ENCODE data around the gene MYPOP.
"Not testable (repeated sequence)": the region's sequence is repeated elsewhere in the genome, so short reads cannot be mapped to it uniquely, and the experiment has no call there.

The MYPOP gene

GRCh38 chr19:45899919-45900589 lies 2.4 kb downstream of the MYPOP start:
- H3K4me3 ChIP-seq (ENCODE audit: low read depth in 1 of 2, low read length in 1 of 2), result no peak overlapping the region
- no peaks in the 10 kb centered on the region for H3K9me3 ChIP-seq
- no peak overlapping the region for H3K27ac ChIP-seq
- H3K4me1 ChIP-seq (ENCODE audit: control insufficient read depth in 1 of 2, insufficient read depth in 1 of 2, low read depth in 1 of 2, low read length in 1 of 2), result peaks cover 17 to 20% of the 10 kb centered on the region in 2 experiments
- peaks cover 31% of the 10 kb centered on the region for H3K36me3 ChIP-seq
- peaks cover 17% of the 10 kb centered on the region for H3K27me3 ChIP-seq
- TF ChIP-seq CTCF (IDR thresholded peaks at IDR 0.05), result no peak

DNA sequence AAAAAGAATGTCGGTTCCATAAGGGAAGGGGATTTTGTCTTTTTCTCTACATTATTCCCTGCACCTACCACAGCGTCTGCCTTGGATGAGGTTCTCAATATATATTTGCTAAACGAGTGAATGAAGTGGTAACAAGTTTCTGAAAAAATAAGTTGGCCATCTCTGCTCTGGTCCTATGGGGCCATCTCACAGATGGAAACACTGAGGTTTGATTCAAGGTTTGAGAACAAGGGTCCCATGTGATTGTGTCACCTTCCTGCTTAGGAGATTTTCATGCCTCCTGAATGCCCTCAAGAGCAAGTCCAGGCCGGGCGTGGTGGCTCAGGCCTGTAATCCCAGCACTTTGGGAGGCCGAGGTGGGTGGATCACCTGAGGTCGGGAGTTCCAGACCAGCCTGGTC lies 3.2 kb downstream of the MYPOP start:
- Histone ChIP-seq H3K4me3 (ENCODE audit: low read depth in 1 of 2, low read length in 1 of 2) (no peak overlapping the region), H3K36me3 (peaks cover 35% of the 10 kb centered on the region), H3K27ac (no peak overlapping the region), H3K9me3 (no peaks in the 10 kb centered on the region), H3K4me1 (ENCODE audit: control insufficient read depth in 1 of 2, insufficient read depth in 1 of 2, low read depth in 1 of 2, low read length in 1 of 2) (peaks cover 17 to 20% of the 10 kb centered on the region in 2 experiments), H3K27me3 (peaks cover 9% of the 10 kb centered on the region)
- TF ChIP-seq CTCF (IDR thresholded peaks at IDR 0.05), result no peak

DNA sequence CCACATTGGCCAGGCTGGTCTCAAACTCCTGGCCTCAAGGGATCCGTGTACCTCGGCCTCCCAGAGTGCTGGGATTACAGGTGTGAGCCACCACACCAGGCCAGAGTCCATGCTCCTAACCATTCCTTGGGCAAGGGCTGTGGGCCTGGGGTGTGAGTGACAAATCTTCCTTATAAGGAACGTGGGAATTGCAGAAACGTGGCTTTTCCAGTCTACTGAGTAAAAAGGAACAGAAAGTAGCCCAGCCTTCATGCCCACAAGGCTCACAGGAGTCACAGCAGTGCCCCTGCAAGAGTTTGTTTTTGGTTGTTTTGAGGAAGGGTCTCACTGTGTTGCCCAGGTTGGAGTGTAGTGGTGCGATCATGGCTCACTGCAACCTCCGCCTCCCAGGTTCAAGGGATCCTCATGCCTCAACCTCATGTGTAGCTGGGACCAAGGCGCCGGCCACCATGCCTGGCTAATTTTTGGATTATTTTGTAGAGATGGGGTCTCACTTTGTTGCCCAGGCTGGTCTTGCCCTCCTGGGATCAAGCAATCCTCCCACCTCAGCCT lies 5.1 kb downstream of the MYPOP start:
- Histone ChIP-seq H3K9me3 (no peaks in the 10 kb centered on the region), H3K4me1 (ENCODE audit: control insufficient read depth in 1 of 2, insufficient read depth in 1 of 2, low read depth in 1 of 2, low read length in 1 of 2) (peaks cover 10 to 11% of the 10 kb centered on the region in 2 experiments), H3K4me3 (ENCODE audit: low read depth in 1 of 2, low read length in 1 of 2) (no peak overlapping the region), H3K27me3 (no peaks in the 10 kb centered on the region), H3K27ac (no peak overlapping the region), H3K36me3 (peaks cover 35% of the 10 kb centered on the region)
- TF ChIP-seq CTCF (IDR thresholded peaks at IDR 0.05), result no peak

- H3K27ac ChIP-seq; H3K4me1 ChIP-seq (ENCODE audit: control insufficient read depth in 1 of 2, insufficient read depth in 1 of 2, low read depth in 1 of 2, low read length in 1 of 2); H3K4me3 ChIP-seq (ENCODE audit: low read depth in 1 of 2, low read length in 1 of 2); H3K27me3 ChIP-seq; H3K9me3 ChIP-seq: not testable (repeated sequence)
- peaks cover 38% of the 10 kb centered on the region for H3K36me3 ChIP-seq
These were observed 6.3 kb downstream of the MYPOP start for GRCh38 chr19:45895983-45896599.

GRCh38 chr19:45895519-45895972 lies 6.9 kb downstream of the MYPOP start:
- no peaks in the 10 kb centered on the region for H3K4me1 ChIP-seq (ENCODE audit: control insufficient read depth in 1 of 2, insufficient read depth in 1 of 2, low read depth in 1 of 2, low read length in 1 of 2)

More at GRCh38 chr19:45895519-45895972, 6.9 kb downstream of the MYPOP start:
- TF ChIP-seq CTCF (IDR thresholded peaks at IDR 0.05), result no peak
- Histone ChIP-seq H3K9me3 (no peaks in the 10 kb centered on the region), H3K4me3 (ENCODE audit: low read depth in 1 of 2, low read length in 1 of 2) (no peak overlapping the region), H3K27me3 (no peaks in the 10 kb centered on the region), H3K36me3 (peaks cover 43% of the 10 kb centered on the region), H3K27ac (no peak overlapping the region)

Measured in neutrophil (primary cell).